ENCODE measurements around the gene SLIRP.

GRCh38 chr14:77714926-77715325, 7.0 kb downstream of the SLIRP start:
- TF ChIP-seq CTCF (IDR thresholded peaks at IDR 0.05; ENCODE audit: low read length) (no peak), EZH2 (optimal IDR thresholded peaks at IDR 0.05; ENCODE audit: low read depth, low read length) (no peak), EZH2phosphoT487 (IDR thresholded peaks at IDR 0.05; ENCODE audit: low read length) (no peak)
